WTC11 (cell line): ENCODE measurements around the gene GPR152. TPM values are rescaled to one million over a fixed set of nuclear protein-coding genes. Genes with fewer than 3 reads are reported as not detected.

Experiments
- ATAC-seq: fragments of 200-7000 bp; cut with Tn5 transposase; 2 replicates; pipeline ENCODE4 v1.10.0; 2021; ENCODE audit warnings: mild to moderate bottlenecking, moderate library complexity
- CTCF ChIA-PET: fragments of 300-600 bp; sonication (Branson Sonifier 250); formaldehyde crosslinking; loops from one replicate; lab custom pipeline; 2021; ENCODE audit warnings: antibody characterized with exemption; lab: Charles Lee
- POLR2A ChIA-PET: fragments of 350-600 bp; sonication (Branson Sonifier 250); formaldehyde crosslinking; loops from one replicate; lab custom pipeline; 2021; ENCODE audit warnings: antibody characterized with exemption; lab: Charles Lee
- DNase-seq: peaks from one replicate; pipeline ENCODE4 v3.0.0; 2021; ENCODE audit warnings: low spot score
- H3K27ac Mint-ChIP-seq: 2 replicates; pipeline ENCODE4 v1.8.0; 2021; ENCODE audit warnings: mixed read lengths
- H3K27me3 Mint-ChIP-seq: 2 replicates; pipeline ENCODE4 v1.8.0; 2021; ENCODE audit warnings: low read depth, mild to moderate bottlenecking, moderate library complexity, mixed read lengths
- H3K36me3 Mint-ChIP-seq: 2 replicates; pipeline ENCODE4 v1.8.0; 2021; ENCODE audit warnings: mixed read lengths
- H3K4me1 Mint-ChIP-seq: 2 replicates; pipeline ENCODE4 v1.8.0; 2022; ENCODE audit warnings: mixed read lengths
- H3K4me3 Mint-ChIP-seq: 2 replicates; pipeline ENCODE4 v1.8.0; 2021; ENCODE audit warnings: mild to moderate bottlenecking, moderate library complexity, mixed read lengths
- H3K9me3 Mint-ChIP-seq: 2 replicates; pipeline ENCODE4 v1.8.0; 2021; ENCODE audit warnings: mixed read lengths
- ATF1 ChIP-seq: sonication (generic); formaldehyde crosslinking; IDR thresholded peaks from 2 replicates; pipeline ENCODE4 v1.8.1; 2023; ENCODE audit warnings: mild to moderate bottlenecking, moderate library complexity, missing genetic modification reagents
- CREM ChIP-seq: sonication (generic); formaldehyde crosslinking; IDR thresholded peaks from 2 replicates; pipeline ENCODE4 v1.8.1; 2022; ENCODE audit warnings: mild to moderate bottlenecking, missing genetic modification reagents, moderate library complexity
- ELF4 ChIP-seq: sonication (generic); formaldehyde crosslinking; IDR thresholded peaks from 2 replicates; pipeline ENCODE4 v1.8.1; 2022; ENCODE audit warnings: low read depth, mild to moderate bottlenecking, moderate library complexity, missing genetic modification reagents
- IRF2 ChIP-seq: sonication (generic); formaldehyde crosslinking; IDR thresholded peaks from 2 replicates; pipeline ENCODE4 v1.8.0; 2022; ENCODE audit warnings: low read depth, missing genetic modification reagents, borderline replicate concordance
- JUN ChIP-seq: sonication (generic); formaldehyde crosslinking; IDR thresholded peaks from 2 replicates; pipeline ENCODE4 v1.8.0; 2023; ENCODE audit warnings: mild to moderate bottlenecking, missing genetic modification reagents
- NR2C2 ChIP-seq: sonication (generic); formaldehyde crosslinking; IDR thresholded peaks from 2 replicates; pipeline ENCODE4 v1.8.0; 2022; ENCODE audit warnings: mild to moderate bottlenecking, missing genetic modification reagents
- SOX15 ChIP-seq: fragments of 250-450 bp; sonication (Bioruptor Pico); IDR thresholded peaks from 2 replicates; pipeline ENCODE4 v1.9.0; 2021; ENCODE audit warnings: mild to moderate bottlenecking
- ZNF263 ChIP-seq: sonication (generic); formaldehyde crosslinking; IDR thresholded peaks from 2 replicates; pipeline ENCODE4 v1.8.1; 2022; ENCODE audit warnings: low read depth, mild to moderate bottlenecking, moderate library complexity, missing genetic modification reagents
- ZNF317 ChIP-seq: sonication (generic); formaldehyde crosslinking; IDR thresholded peaks from 2 replicates; pipeline ENCODE4 v1.8.1; 2023; ENCODE audit warnings: low read depth, mild to moderate bottlenecking, moderate library complexity, missing genetic modification reagents, borderline replicate concordance
- ZNF416 ChIP-seq: fragments of 250-450 bp; sonication (Bioruptor Pico); IDR thresholded peaks from 2 replicates; pipeline ENCODE4 v1.9.0; 2021; ENCODE audit warnings: mild to moderate bottlenecking, inconsistent platforms
- total RNA-seq: library from RNA; stranded (reverse); gene quantifications from 3 replicates; pipeline ENCODE4 v1.2.3, GENCODE V29; 2021
- TF ChIP-seq, protein P1 (sequence below): sonication (generic); formaldehyde crosslinking; IDR thresholded peaks from 2 replicates; pipeline ENCODE4 v1.8.1; 2022; ENCODE audit warnings: low read depth, missing genetic modification reagents, borderline replicate concordance
- TF ChIP-seq, protein P2 (sequence below): fragments of 250-450 bp; sonication (Bioruptor Pico); IDR thresholded peaks from 2 replicates; pipeline ENCODE4 v1.9.0; 2021; ENCODE audit warnings: mild to moderate bottlenecking
- TF ChIP-seq, protein P3 (sequence below): fragments of 250-450 bp; sonication (Bioruptor Pico); conservative IDR thresholded peaks from 2 replicates; pipeline ENCODE4 v1.9.0; 2021; ENCODE audit warnings: mild to moderate bottlenecking
- TF ChIP-seq, protein P4 (sequence below): fragments of 200-600 bp; IDR thresholded peaks from 2 replicates; pipeline ENCODE4 v1.8.0; 2022; ENCODE audit warnings: antibody characterized with exemption
- TF ChIP-seq, protein P5 (sequence below): sonication (generic); formaldehyde crosslinking; IDR thresholded peaks from 2 replicates; pipeline ENCODE4 v1.8.0; 2022; ENCODE audit warnings: mild to moderate bottlenecking, missing genetic modification reagents
- TF ChIP-seq, protein P6 (sequence below): sonication (generic); formaldehyde crosslinking; IDR thresholded peaks from 2 replicates; pipeline ENCODE4 v1.8.1; 2022; ENCODE audit warnings: low read depth, mild to moderate bottlenecking, moderate library complexity, missing genetic modification reagents, borderline replicate concordance
- TF ChIP-seq, protein P7 (sequence below): fragments of 250-450 bp; sonication (Bioruptor Pico); IDR thresholded peaks from 2 replicates; pipeline ENCODE4 v2.1.2; 2022; ENCODE audit warnings: mild to moderate bottlenecking, moderate library complexity
- TF ChIP-seq, protein P8 (sequence below): sonication (generic); formaldehyde crosslinking; IDR thresholded peaks from 2 replicates; pipeline ENCODE4 v1.8.1; 2023; ENCODE audit warnings: mild to moderate bottlenecking, moderate library complexity, missing genetic modification reagents

Gene GPR152
- total RNA-seq, 1 experiment from 2014 or later, result not detected

DNA sequence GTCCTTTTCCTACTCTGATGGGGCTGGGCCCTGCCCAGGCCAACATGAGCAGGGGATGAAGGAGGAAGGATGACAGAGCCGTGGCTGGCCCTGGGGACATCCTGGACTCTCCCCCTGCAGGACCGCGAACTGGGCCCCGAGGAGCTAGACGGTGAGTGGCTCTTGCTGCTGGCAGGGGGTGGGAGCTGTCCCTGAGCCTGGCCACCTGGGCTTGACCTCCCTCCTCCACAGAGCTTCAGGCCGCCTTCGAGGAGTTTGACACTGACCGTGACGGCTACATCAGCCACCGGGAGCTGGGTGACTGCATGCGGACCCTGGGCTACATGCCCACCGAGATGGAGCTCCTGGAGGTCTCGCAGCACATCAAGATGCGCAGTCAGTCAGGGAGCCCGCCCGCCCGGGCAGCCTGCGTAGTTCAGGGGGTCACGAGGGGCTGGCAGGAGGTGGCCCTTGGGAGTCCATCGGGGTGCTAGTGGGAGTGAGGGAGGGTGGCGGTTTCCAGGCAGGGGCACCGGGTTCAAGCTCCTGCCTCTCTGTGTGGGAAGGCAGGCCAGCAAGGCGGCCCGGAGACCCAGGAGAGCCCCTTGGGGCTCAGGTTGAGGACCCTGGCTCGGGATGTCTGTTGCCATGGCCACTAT lies 3.7 kb upstream of the GPR152 start:
- no peak for ATAC-seq
- H3K27ac Mint-ChIP-seq, result no peak overlapping the region

DNA sequence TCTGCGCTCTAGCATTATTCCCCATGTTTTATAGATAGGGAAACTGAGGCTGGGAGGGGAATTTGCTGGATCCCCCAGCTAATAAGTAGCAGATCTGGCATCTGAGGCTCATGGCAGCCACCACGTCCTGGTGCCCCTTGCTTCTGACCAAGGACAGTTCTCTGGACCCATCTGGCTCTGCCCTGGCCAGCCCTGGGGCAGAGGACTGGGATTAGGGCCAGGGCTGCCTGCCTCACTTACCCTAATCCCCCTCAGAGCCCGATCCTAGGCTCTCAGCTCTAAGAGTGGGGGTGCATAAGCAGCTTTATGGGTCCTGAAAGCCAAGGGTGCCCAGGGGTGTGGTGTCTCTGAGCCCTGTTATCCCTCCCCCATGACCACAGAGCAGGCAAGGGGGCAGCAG lies 2.5 kb upstream of the GPR152 start, which contains the start of gene CABP4:
Gene CABP4 (plus strand): TSS at position 301 of the 400 bp plus-strand sequence. CDS start 70 bp downstream, at position 371.
- H3K4me1 Mint-ChIP-seq, result no peaks in the 10 kb centered on the region
- no peaks in the 10 kb centered on the region for H3K9me3 Mint-ChIP-seq
- H3K36me3 Mint-ChIP-seq, result no peaks in the 10 kb centered on the region
- peaks cover 2% of the 10 kb centered on the region for H3K27me3 Mint-ChIP-seq
- CTCF ChIA-PET, result interaction anchor here (0.5 kb wide), 1 partner anchor 1069 kb away, joined by 3 read pairs; no protein-coding TSS in a partner anchor
- no peak within 1 kb of the TSS for H3K27ac Mint-ChIP-seq
- DNase-seq, result no peak
- TF ChIP-seq ZNF263 (CRISPR knock-in tag) (no peak), ELF4 (CRISPR knock-in tag) (no peak), CREM (no peak), ATF1 (CRISPR knock-in tag) (no peak), ZNF317 (no peak), NR2C2 (no peak), IRF2 (CRISPR knock-in tag) (no peak)
- TF ChIP-seq, protein P1, sequence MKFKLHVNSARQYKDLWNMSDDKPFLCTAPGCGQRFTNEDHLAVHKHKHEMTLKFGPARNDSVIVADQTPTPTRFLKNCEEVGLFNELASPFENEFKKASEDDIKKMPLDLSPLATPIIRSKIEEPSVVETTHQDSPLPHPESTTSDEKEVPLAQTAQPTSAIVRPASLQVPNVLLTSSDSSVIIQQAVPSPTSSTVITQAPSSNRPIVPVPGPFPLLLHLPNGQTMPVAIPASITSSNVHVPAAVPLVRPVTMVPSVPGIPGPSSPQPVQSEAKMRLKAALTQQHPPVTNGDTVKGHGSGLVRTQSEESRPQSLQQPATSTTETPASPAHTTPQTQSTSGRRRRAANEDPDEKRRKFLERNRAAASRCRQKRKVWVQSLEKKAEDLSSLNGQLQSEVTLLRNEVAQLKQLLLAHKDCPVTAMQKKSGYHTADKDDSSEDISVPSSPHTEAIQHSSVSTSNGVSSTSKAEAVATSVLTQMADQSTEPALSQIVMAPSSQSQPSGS (CRISPR knock-in tag), result no peak
- TF ChIP-seq, protein P2, sequence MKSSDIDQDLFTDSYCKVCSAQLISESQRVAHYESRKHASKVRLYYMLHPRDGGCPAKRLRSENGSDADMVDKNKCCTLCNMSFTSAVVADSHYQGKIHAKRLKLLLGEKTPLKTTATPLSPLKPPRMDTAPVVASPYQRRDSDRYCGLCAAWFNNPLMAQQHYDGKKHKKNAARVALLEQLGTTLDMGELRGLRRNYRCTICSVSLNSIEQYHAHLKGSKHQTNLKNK, result no peak
- TF ChIP-seq, protein P3, sequence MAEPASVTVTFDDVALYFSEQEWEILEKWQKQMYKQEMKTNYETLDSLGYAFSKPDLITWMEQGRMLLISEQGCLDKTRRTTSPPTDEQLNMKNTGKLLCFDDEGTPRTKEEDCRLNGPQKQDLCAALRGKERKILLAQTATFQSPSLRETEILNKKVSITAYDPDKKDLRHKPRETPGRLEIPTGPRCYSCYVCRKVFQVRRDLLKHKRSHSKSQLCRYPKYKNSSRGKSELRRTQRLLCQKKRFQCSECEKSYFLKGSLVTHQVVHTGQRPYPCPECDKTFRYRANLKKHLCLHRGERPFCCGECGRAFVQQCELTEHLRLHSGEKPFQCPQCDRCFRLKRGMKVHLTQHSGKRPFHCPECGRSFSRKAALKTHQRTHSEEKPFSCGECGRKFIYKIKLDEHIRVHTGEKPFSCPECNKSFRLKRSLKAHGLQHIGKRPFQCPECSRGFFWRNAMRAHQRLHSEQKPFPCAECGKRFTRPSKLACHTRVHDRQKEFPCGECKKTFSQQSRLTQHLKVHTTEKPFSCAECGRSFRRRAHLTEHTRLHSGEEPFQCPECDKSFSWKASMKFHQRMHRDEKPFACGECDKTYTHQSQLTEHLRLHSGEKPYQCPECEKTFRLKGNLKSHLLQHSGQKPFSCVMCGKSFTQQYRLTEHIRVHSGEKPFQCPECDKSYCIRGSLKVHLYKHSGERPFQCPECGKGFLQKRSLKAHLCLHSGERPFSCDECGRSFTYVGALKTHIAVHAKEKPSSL, result no peak
- TF ChIP-seq, protein P4, sequence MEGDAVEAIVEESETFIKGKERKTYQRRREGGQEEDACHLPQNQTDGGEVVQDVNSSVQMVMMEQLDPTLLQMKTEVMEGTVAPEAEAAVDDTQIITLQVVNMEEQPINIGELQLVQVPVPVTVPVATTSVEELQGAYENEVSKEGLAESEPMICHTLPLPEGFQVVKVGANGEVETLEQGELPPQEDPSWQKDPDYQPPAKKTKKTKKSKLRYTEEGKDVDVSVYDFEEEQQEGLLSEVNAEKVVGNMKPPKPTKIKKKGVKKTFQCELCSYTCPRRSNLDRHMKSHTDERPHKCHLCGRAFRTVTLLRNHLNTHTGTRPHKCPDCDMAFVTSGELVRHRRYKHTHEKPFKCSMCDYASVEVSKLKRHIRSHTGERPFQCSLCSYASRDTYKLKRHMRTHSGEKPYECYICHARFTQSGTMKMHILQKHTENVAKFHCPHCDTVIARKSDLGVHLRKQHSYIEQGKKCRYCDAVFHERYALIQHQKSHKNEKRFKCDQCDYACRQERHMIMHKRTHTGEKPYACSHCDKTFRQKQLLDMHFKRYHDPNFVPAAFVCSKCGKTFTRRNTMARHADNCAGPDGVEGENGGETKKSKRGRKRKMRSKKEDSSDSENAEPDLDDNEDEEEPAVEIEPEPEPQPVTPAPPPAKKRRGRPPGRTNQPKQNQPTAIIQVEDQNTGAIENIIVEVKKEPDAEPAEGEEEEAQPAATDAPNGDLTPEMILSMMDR, result no peak
- TF ChIP-seq, protein P5, sequence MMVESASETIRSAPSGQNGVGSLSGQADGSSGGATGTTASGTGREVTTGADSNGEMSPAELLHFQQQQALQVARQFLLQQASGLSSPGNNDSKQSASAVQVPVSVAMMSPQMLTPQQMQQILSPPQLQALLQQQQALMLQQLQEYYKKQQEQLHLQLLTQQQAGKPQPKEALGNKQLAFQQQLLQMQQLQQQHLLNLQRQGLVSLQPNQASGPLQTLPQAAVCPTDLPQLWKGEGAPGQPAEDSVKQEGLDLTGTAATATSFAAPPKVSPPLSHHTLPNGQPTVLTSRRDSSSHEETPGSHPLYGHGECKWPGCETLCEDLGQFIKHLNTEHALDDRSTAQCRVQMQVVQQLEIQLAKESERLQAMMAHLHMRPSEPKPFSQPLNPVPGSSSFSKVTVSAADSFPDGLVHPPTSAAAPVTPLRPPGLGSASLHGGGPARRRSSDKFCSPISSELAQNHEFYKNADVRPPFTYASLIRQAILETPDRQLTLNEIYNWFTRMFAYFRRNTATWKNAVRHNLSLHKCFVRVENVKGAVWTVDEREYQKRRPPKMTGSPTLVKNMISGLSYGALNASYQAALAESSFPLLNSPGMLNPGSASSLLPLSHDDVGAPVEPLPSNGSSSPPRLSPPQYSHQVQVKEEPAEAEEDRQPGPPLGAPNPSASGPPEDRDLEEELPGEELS (CRISPR knock-in tag), result no peak
- TF ChIP-seq, protein P6, sequence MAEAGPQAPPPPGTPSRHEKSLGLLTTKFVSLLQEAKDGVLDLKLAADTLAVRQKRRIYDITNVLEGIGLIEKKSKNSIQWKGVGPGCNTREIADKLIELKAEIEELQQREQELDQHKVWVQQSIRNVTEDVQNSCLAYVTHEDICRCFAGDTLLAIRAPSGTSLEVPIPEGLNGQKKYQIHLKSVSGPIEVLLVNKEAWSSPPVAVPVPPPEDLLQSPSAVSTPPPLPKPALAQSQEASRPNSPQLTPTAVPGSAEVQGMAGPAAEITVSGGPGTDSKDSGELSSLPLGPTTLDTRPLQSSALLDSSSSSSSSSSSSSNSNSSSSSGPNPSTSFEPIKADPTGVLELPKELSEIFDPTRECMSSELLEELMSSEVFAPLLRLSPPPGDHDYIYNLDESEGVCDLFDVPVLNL (CRISPR knock-in tag), result no peak
- TF ChIP-seq, protein P7, sequence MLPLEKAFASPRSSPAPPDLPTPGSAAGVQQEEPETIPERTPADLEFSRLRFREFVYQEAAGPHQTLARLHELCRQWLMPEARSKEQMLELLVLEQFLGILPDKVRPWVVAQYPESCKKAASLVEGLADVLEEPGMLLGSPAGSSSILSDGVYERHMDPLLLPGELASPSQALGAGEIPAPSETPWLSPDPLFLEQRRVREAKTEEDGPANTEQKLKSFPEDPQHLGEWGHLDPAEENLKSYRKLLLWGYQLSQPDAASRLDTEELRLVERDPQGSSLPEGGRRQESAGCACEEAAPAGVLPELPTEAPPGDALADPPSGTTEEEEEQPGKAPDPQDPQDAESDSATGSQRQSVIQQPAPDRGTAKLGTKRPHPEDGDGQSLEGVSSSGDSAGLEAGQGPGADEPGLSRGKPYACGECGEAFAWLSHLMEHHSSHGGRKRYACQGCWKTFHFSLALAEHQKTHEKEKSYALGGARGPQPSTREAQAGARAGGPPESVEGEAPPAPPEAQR (CRISPR knock-in tag), result no peak
- TF ChIP-seq, protein P8, sequence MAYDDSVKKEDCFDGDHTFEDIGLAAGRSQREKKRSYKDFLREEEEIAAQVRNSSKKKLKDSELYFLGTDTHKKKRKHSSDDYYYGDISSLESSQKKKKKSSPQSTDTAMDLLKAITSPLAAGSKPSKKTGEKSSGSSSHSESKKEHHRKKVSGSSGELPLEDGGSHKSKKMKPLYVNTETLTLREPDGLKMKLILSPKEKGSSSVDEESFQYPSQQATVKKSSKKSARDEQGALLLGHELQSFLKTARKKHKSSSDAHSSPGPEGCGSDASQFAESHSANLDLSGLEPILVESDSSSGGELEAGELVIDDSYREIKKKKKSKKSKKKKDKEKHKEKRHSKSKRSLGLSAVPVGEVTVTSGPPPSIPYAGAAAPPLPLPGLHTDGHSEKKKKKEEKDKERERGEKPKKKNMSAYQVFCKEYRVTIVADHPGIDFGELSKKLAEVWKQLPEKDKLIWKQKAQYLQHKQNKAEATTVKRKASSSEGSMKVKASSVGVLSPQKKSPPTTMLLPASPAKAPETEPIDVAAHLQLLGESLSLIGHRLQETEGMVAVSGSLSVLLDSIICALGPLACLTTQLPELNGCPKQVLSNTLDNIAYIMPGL (CRISPR knock-in tag), result no peak
- TF ChIP-seq, all 79 proteins: peak for 0
- H3K4me3 Mint-ChIP-seq, result no peak within 1 kb of the TSS
- no peak for ATAC-seq
- POLR2A ChIA-PET, result interaction anchor here (0.6 kb wide), 1 partner anchor 63 kb away, joined by 3 read pairs; the partner anchor contains the start of gene RAD9A

More for the DNA sequence above, 3.7 kb upstream of the GPR152 start:
- TF ChIP-seq ZNF416 (CRISPR knock-in tag), result no peak
- TF ChIP-seq SOX15 (CRISPR knock-in tag), result no peak
- TF ChIP-seq JUN (CRISPR knock-in tag), result no peak
- TF ChIP-seq, all 79 proteins: peak for 0
- Mint-ChIP-seq H3K36me3 (no peaks in the 10 kb centered on the region), H3K27me3 (peaks cover 5% of the 10 kb centered on the region), H3K4me1 (no peaks in the 10 kb centered on the region), H3K4me3 (no peak overlapping the region), H3K9me3 (no peaks in the 10 kb centered on the region)
- no peak for DNase-seq
- CTCF ChIA-PET, result no interaction called here
- POLR2A ChIA-PET, result no interaction called here
